ENCODE results near the gene RCSD1.

DNA sequence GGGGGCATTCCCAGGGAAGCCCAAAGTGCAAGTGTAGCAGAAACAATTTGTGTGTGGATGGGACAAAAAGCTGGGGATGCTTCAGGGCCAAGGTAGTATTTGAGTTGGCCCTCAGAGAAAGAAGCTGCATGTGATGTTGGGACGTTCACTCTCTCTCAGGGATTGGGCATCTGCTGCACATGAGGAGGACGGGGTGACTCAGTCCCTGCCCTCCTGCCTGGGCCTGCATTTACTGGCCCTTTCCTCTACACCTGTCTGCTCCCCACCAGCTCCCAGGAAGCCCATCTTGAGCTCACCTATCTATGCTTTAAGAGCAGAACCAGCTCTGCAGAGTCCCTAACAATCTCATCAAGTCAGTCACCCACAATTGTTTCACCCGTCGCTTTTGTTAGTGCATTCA, 68.3 kb downstream of the RCSD1 start:
- TF ChIP-seq, protein P1, sequence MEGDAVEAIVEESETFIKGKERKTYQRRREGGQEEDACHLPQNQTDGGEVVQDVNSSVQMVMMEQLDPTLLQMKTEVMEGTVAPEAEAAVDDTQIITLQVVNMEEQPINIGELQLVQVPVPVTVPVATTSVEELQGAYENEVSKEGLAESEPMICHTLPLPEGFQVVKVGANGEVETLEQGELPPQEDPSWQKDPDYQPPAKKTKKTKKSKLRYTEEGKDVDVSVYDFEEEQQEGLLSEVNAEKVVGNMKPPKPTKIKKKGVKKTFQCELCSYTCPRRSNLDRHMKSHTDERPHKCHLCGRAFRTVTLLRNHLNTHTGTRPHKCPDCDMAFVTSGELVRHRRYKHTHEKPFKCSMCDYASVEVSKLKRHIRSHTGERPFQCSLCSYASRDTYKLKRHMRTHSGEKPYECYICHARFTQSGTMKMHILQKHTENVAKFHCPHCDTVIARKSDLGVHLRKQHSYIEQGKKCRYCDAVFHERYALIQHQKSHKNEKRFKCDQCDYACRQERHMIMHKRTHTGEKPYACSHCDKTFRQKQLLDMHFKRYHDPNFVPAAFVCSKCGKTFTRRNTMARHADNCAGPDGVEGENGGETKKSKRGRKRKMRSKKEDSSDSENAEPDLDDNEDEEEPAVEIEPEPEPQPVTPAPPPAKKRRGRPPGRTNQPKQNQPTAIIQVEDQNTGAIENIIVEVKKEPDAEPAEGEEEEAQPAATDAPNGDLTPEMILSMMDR (IDR thresholded peaks at IDR 0.05; ENCODE audit: low read length) = no peak
- TF ChIP-seq EZH2 (IDR thresholded peaks at IDR 0.05; ENCODE audit: borderline replicate concordance, low read length) = no peak

Measured in OCI-LY1 (cell line).